Measurements from ENCODE around the gene NFATC1.

DNA sequence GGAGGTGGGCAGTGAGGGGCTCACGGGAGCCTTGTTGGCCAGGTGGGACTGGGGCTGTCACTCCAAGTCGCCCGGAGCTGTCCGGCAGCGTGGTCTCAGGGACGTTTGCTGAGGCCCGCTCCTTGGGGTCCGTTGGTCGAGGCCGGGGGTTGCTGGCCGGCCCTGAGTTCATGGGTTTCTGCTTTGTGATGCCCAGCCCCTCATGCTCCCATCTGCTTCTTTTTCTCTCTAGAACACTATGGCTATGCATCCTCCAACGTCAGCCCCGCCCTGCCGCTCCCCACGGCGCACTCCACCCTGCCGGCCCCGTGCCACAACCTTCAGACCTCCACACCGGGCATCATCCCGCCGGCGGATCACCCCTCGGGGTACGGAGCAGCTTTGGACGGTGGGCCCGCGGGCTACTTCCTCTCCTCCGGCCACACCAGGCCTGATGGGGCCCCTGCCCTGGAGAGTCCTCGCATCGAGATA, 14.5 kb downstream of the NFATC1 start:
- TF ChIP-seq, protein P1, sequence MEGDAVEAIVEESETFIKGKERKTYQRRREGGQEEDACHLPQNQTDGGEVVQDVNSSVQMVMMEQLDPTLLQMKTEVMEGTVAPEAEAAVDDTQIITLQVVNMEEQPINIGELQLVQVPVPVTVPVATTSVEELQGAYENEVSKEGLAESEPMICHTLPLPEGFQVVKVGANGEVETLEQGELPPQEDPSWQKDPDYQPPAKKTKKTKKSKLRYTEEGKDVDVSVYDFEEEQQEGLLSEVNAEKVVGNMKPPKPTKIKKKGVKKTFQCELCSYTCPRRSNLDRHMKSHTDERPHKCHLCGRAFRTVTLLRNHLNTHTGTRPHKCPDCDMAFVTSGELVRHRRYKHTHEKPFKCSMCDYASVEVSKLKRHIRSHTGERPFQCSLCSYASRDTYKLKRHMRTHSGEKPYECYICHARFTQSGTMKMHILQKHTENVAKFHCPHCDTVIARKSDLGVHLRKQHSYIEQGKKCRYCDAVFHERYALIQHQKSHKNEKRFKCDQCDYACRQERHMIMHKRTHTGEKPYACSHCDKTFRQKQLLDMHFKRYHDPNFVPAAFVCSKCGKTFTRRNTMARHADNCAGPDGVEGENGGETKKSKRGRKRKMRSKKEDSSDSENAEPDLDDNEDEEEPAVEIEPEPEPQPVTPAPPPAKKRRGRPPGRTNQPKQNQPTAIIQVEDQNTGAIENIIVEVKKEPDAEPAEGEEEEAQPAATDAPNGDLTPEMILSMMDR (IDR thresholded peaks at IDR 0.05; ENCODE audit: low read length): no peak
- TF ChIP-seq EZH2 (IDR thresholded peaks at IDR 0.05; ENCODE audit: borderline replicate concordance, low read length): no peak
